AG09319 (cell line): Measurements from ENCODE around the gene ZNF473.

Source experiments
- DNase-seq: peaks from one replicate; pipeline ENCODE4 v3.0.0-alpha.2; 2010; ENCODE audit warnings: low read depth; ENCODE audit errors: extremely low read depth
- CTCF ChIP-seq: IDR thresholded peaks from 2 replicates; pipeline ENCODE4 v1.5.1; 2011; ENCODE audit warnings: low read depth, mild to moderate bottlenecking, inconsistent platforms, low read length, moderate library complexity

ZNF473 gene

DNA sequence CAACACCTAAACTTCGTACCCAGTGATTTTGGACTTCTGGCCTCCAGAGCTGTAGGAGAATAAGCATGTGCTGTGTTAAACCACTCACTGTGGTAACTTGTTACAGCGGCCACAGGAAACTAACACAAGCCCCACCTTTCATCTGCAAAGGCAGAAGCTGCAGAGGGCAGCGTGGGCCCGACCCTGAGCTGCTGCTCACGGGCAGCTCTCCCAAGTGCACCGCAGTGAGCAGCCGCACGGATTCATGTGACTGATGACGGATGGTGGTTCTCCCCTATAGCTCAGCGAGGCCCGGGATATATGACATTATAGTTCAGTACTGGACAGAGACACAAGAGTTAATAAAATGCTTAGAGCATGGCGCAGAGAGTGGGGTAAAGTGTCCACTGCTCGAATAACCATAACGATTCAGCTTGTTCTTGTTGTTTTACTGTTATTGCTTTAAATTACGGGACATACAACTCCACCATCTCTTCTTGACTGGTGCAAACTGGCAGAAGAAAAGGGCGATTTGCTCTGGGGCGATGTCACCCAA lies 22.5 kb upstream of the ZNF473 start:
- no peak for DNase-seq
- TF ChIP-seq CTCF, result no peak

- no peak for TF ChIP-seq CTCF
- DNase-seq, result peak; percentile 86
Measured at GRCh38 chr19:50003810-50004419, 21.9 kb upstream of the ZNF473 start.

GRCh38 chr19:50005428-50005827 lies 20.4 kb upstream of the ZNF473 start:
- no peak for TF ChIP-seq CTCF

GRCh38 chr19:50007170-50007569 lies 18.6 kb upstream of the ZNF473 start:
- no peak for DNase-seq
- no peak for TF ChIP-seq CTCF

More at GRCh38 chr19:50005428-50005827, 20.4 kb upstream of the ZNF473 start:
- no peak for DNase-seq

- no peak for DNase-seq
- TF ChIP-seq CTCF, result no peak
Measured at GRCh38 chr19:50007947-50008346, 17.9 kb upstream of the ZNF473 start.

DNA sequence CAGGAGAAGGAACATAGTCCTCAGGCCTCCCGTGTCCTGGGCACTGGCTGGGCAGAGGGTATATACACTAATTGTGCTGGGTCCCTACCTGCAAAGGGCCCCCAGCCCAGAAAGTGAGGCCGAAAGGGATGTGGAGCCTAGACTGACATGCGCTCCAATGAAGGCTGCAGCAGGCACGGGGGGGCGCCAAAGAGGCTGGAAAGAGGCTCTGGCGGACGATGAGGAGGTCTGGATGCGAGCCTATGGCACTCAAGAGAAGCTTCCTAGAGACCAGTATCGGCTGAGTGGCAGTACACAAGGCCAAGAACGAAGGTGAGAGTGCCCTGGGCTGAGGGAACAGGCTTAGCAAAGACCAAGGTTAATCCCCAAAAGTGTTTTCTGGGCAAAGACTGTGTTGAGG lies 17.3 kb upstream of the ZNF473 start:
- no peak; the same call in 1 of the 2 replicates for TF ChIP-seq CTCF
- no peak for DNase-seq

DNA sequence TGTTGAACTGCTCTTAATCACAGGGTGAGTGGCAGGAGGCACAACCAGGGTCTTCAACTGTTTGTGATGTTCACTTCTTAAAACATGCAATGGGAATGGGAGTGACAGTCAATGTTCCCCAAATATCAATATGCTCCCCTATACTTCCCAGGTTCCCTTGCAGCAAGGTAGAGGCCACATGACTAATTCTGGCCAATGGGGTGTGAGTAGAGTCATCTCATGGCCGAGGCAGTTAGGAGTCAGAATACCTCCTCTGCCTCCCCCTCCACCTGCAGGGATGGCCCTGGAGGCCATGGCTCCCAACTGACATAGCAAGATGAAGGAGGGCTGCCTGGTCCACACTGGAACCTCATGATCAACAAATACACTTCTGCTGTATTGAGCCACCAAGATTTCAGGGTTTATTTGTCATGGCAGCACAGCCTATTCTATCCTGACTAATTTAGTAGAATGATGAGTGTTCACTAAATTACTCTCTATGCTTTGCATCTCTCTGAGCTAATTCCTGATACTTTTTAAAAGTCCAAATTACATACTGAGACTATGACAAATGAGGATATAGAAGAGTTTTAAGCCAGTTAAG lies 9.5 kb upstream of the ZNF473 start:
- TF ChIP-seq CTCF, result no peak
- no peak for DNase-seq
